ENCODE data around the gene MR1. TPM values are rescaled to one million over a fixed set of nuclear protein-coding genes. Genes with fewer than 3 reads are reported as not detected.

Gene MR1
- total RNA-seq, 2 experiments from 2014 or later: 7.9 to 18.3 TPM

- H3K4me1 ChIP-seq (ENCODE audit: insufficient read depth, low read length, poor library complexity, severe bottlenecking): peaks cover 17% of the 10 kb centered on the region
- no peaks in the 10 kb centered on the region for H3K9me3 ChIP-seq (ENCODE audit: low read length)
- H3K4me2 ChIP-seq (ENCODE audit: low read length): no peak overlapping the region
- no TSS peak for BruUV-seq (replicated peaks)
- no peak for DNase-seq (ENCODE audit: low spot score)
- ChIA-PET POLR2A (interaction anchor here (0.7 to 2.1 kb wide), 4 partner anchors 11 to 205 kb away, joined by 3 to 6 read pairs (median 4); no protein-coding TSS in a partner anchor), CTCF (ENCODE audit: unreplicated experiment) (interaction anchor here (1.0 kb wide), 1 partner anchor 22 kb away, joined by 3 read pairs; no protein-coding TSS in a partner anchor)
- intact Hi-C loops (cut with micrococcal nuclease; ENCODE audit: unreplicated experiment): no loop called here
- no peak overlapping the region for H3K27ac ChIP-seq (ENCODE audit: low read depth, low read length, poor library complexity, severe bottlenecking)
- H3K79me2 ChIP-seq (ENCODE audit: insufficient read depth, low read depth, low read length): no peaks in the 10 kb centered on the region
- no peaks in the 10 kb centered on the region for H3K9me2 ChIP-seq (ENCODE audit: insufficient read depth, low read length)
- no peaks in the 10 kb centered on the region for H3K36me3 ChIP-seq (ENCODE audit: insufficient read depth, low read length)
- H3K4me3 ChIP-seq (ENCODE audit: low read depth, low read length, poor library complexity, severe bottlenecking): no peak overlapping the region
- H4K20me1 ChIP-seq (ENCODE audit: insufficient read depth, low read length): no peaks in the 10 kb centered on the region; the same call in 1 of the 2 replicates
- no peak overlapping the region for H2AFZ ChIP-seq (ENCODE audit: low read length)
- TF ChIP-seq CTCF (conservative IDR thresholded peaks at IDR 0.05; ENCODE audit: low read length): no peak
- no peak for TF ChIP-seq EZH2phosphoT487 (IDR thresholded peaks at IDR 0.05; ENCODE audit: borderline replicate concordance, low read depth, low read length)
Measured at GRCh38 chr1:181106479-181106878, 72.7 kb downstream of the MR1 start.

GRCh38 chr1:181107711-181108110, 73.9 kb downstream of the MR1 start:
- H3K27ac ChIP-seq (ENCODE audit: low read depth, low read length, poor library complexity, severe bottlenecking): no peak overlapping the region
- H3K9me2 ChIP-seq (ENCODE audit: insufficient read depth, low read length): no peaks in the 10 kb centered on the region
- no peaks in the 10 kb centered on the region for H3K9me3 ChIP-seq (ENCODE audit: low read length)
- H3K79me2 ChIP-seq (ENCODE audit: insufficient read depth, low read depth, low read length): no peaks in the 10 kb centered on the region
- H3K4me1 ChIP-seq (ENCODE audit: insufficient read depth, low read length, poor library complexity, severe bottlenecking): peaks cover 17% of the 10 kb centered on the region
- intact Hi-C loops (cut with micrococcal nuclease; ENCODE audit: unreplicated experiment): no loop called here
- DNase-seq (ENCODE audit: low spot score): no peak
- H3K4me3 ChIP-seq (ENCODE audit: low read depth, low read length, poor library complexity, severe bottlenecking): no peak overlapping the region
- no peak overlapping the region for H2AFZ ChIP-seq (ENCODE audit: low read length)
- no peak overlapping the region for H3K4me2 ChIP-seq (ENCODE audit: low read length)
- ChIA-PET CTCF (ENCODE audit: unreplicated experiment) (no interaction called here), POLR2A (interaction anchor here (0.6 to 2.1 kb wide), 3 partner anchors 10 to 20 kb away, joined by 3 to 6 read pairs (median 5); no protein-coding TSS in a partner anchor)
- no peaks in the 10 kb centered on the region; the same call in 1 of the 2 replicates for H4K20me1 ChIP-seq (ENCODE audit: insufficient read depth, low read length)
- no TSS peak for BruUV-seq (replicated peaks)
- H3K36me3 ChIP-seq (ENCODE audit: insufficient read depth, low read length): no peaks in the 10 kb centered on the region
- TF ChIP-seq EZH2phosphoT487 (IDR thresholded peaks at IDR 0.05; ENCODE audit: borderline replicate concordance, low read depth, low read length) (no peak), CTCF (conservative IDR thresholded peaks at IDR 0.05; ENCODE audit: low read length) (no peak)

GRCh38 chr1:181108304-181108867, 74.6 kb downstream of the MR1 start:
- no peak for TF ChIP-seq CTCF (conservative IDR thresholded peaks at IDR 0.05; ENCODE audit: low read length)
- TF ChIP-seq EZH2phosphoT487 (IDR thresholded peaks at IDR 0.05; ENCODE audit: borderline replicate concordance, low read depth, low read length): no peak
- no peak for DNase-seq (ENCODE audit: low spot score)
- Histone ChIP-seq H3K4me2 (ENCODE audit: low read length) (no peak overlapping the region), H3K4me3 (ENCODE audit: low read depth, low read length, poor library complexity, severe bottlenecking) (no peak overlapping the region), H3K36me3 (ENCODE audit: insufficient read depth, low read length) (no peaks in the 10 kb centered on the region), H3K79me2 (ENCODE audit: insufficient read depth, low read depth, low read length) (no peaks in the 10 kb centered on the region), H3K27ac (ENCODE audit: low read depth, low read length, poor library complexity, severe bottlenecking) (no peak overlapping the region), H3K9me2 (ENCODE audit: insufficient read depth, low read length) (no peaks in the 10 kb centered on the region), H3K4me1 (ENCODE audit: insufficient read depth, low read length, poor library complexity, severe bottlenecking) (peaks cover 17% of the 10 kb centered on the region), H4K20me1 (ENCODE audit: insufficient read depth, low read length) (no peaks in the 10 kb centered on the region; the same call in 1 of the 2 replicates), H2AFZ (ENCODE audit: low read length) (no peak overlapping the region), H3K9me3 (ENCODE audit: low read length) (no peaks in the 10 kb centered on the region)
- CTCF ChIA-PET (ENCODE audit: unreplicated experiment): no interaction called here
- POLR2A ChIA-PET: interaction anchor here (1.8 kb wide), 1 partner anchor 19 kb away, joined by 5 read pairs; no protein-coding TSS in a partner anchor
- no TSS peak for BruUV-seq (replicated peaks)
- intact Hi-C loops (cut with micrococcal nuclease; ENCODE audit: unreplicated experiment): no loop called here
